GM12878 (cell line): ENCODE results near the gene CSTF2T.

Source experiments
- CHD2 ChIP-seq: IDR thresholded peaks from 2 replicates; pipeline ENCODE4 v1.6.1; 2011; ENCODE audit warnings: low read depth, low read length, improper control_type of control experiment, borderline replicate concordance
- FOXM1 ChIP-seq: IDR thresholded peaks from 2 replicates; pipeline ENCODE4 v1.6.1; 2012; ENCODE audit warnings: low read depth, mild to moderate bottlenecking, inconsistent platforms, low read length, moderate library complexity
- POLR2A ChIP-seq: IDR thresholded peaks from 2 replicates; pipeline ENCODE4 v1.6.1; 2011; ENCODE audit warnings: low read depth, mild to moderate bottlenecking, low read length
- TF ChIP-seq, protein P1 (sequence below), 3 experiments: IDR thresholded peaks in 2 of 3; conservative IDR thresholded peaks in 1 of 3; 2 replicates each; pipeline ENCODE4 v1.5.1; 2011; ENCODE audit warnings: low read depth in 3 of 3, low read length in 3 of 3, mild to moderate bottlenecking in 3 of 3, control low read depth in 2 of 3, moderate library complexity in 2 of 3, inconsistent platforms in 1 of 3, mixed read lengths in 1 of 3; ENCODE audit not compliant: control insufficient read depth in 2 of 3, insufficient read depth in 1 of 3; ENCODE audit errors: extremely low read depth in 1 of 3

- TF ChIP-seq FOXM1 (no peak), POLR2A (no peak), CHD2 (no peak)
- TF ChIP-seq, protein P1, sequence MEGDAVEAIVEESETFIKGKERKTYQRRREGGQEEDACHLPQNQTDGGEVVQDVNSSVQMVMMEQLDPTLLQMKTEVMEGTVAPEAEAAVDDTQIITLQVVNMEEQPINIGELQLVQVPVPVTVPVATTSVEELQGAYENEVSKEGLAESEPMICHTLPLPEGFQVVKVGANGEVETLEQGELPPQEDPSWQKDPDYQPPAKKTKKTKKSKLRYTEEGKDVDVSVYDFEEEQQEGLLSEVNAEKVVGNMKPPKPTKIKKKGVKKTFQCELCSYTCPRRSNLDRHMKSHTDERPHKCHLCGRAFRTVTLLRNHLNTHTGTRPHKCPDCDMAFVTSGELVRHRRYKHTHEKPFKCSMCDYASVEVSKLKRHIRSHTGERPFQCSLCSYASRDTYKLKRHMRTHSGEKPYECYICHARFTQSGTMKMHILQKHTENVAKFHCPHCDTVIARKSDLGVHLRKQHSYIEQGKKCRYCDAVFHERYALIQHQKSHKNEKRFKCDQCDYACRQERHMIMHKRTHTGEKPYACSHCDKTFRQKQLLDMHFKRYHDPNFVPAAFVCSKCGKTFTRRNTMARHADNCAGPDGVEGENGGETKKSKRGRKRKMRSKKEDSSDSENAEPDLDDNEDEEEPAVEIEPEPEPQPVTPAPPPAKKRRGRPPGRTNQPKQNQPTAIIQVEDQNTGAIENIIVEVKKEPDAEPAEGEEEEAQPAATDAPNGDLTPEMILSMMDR (IDR thresholded peaks at IDR 0.05 in 2 of 3, conservative IDR thresholded peaks at IDR 0.05 in 1 of 3; ENCODE audit: control insufficient read depth in 2 of 3, extremely low read depth in 1 of 3, insufficient read depth in 1 of 3, low read depth in 3 of 3, low read length in 3 of 3), result no peak
Measured at GRCh38 chr10:51745397-51745796, 46.0 kb upstream of the CSTF2T start.
